Endothelial cell (in vitro differentiated cells): ENCODE measurements around the gene STRADA. TPM values are rescaled to one million over a fixed set of nuclear protein-coding genes. Genes with fewer than 3 reads are reported as not detected.

Experiments used
- DNase-seq: peaks from one replicate; pipeline ENCODE4 v3.0.0; 2021; ENCODE audit warnings: low spot score
- H3K27ac Mint-ChIP-seq: one replicate; pipeline ENCODE4 v1.8.0; 2021; ENCODE audit warnings: mixed read lengths, inconsistent platforms; ENCODE audit not compliant: unreplicated experiment
- H3K27me3 Mint-ChIP-seq: one replicate; pipeline ENCODE4 v1.8.0; 2021; ENCODE audit warnings: mild to moderate bottlenecking, moderate library complexity, mixed read lengths, inconsistent platforms; ENCODE audit not compliant: unreplicated experiment
- H3K36me3 Mint-ChIP-seq: one replicate; pipeline ENCODE4 v1.8.0; 2021; ENCODE audit warnings: mild to moderate bottlenecking, low read depth, mixed read lengths, inconsistent platforms; ENCODE audit not compliant: unreplicated experiment
- H3K4me1 Mint-ChIP-seq: one replicate; pipeline ENCODE4 v1.8.0; 2021; ENCODE audit warnings: mild to moderate bottlenecking, mixed read lengths, inconsistent platforms; ENCODE audit not compliant: unreplicated experiment
- H3K4me3 Mint-ChIP-seq: one replicate; pipeline ENCODE4 v1.8.0; 2021; ENCODE audit warnings: mild to moderate bottlenecking, mixed read lengths, inconsistent platforms; ENCODE audit not compliant: unreplicated experiment
- H3K9me3 Mint-ChIP-seq: one replicate; pipeline ENCODE4 v1.8.0; 2021; ENCODE audit warnings: mixed read lengths, inconsistent platforms; ENCODE audit not compliant: unreplicated experiment
- long read RNA-seq: library from polyadenylated mRNA; unstranded; transcript quantifications from one replicate; pipeline ENCODE4 v2.0.0, GENCODE V29; 2020; ENCODE audit not compliant: unreplicated experiment
- total RNA-seq: library from RNA; stranded (reverse); fragmentation: NEBNext Ultra II Directional; extraction: Animal tissue kit (Norgen Biotek cat#: 25700); gene quantifications from one replicate; pipeline ENCODE4 v1.2.1, GENCODE V29; 2021; ENCODE audit not compliant: unreplicated experiment
- TF ChIP-seq, protein P1 (sequence below): fragments of 200-600 bp; sonication (generic); IDR thresholded peaks from one replicate; pipeline ENCODE4 v1.5.0; 2021; ENCODE audit warnings: antibody characterized with exemption; ENCODE audit not compliant: unreplicated experiment

STRADA gene, protein sequence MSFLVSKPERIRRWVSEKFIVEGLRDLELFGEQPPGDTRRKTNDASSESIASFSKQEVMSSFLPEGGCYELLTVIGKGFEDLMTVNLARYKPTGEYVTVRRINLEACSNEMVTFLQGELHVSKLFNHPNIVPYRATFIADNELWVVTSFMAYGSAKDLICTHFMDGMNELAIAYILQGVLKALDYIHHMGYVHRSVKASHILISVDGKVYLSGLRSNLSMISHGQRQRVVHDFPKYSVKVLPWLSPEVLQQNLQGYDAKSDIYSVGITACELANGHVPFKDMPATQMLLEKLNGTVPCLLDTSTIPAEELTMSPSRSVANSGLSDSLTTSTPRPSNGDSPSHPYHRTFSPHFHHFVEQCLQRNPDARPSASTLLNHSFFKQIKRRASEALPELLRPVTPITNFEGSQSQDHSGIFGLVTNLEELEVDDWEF
- 51.8 TPM for total RNA-seq
- long read RNA-seq, transcript STRADA-231 (11 exons, 2,153 nt) = major isoform, 6 of 19 reads
- long read RNA-seq, transcript STRADA-241 (11 exons, 2,130 nt) = minor isoform, 5 of 19 reads
- long read RNA-seq, partial matches to known transcripts = 2 of 19 reads
- long read RNA-seq, other reads (novel, unspliced or antisense) = 4 of 19 reads

DNA sequence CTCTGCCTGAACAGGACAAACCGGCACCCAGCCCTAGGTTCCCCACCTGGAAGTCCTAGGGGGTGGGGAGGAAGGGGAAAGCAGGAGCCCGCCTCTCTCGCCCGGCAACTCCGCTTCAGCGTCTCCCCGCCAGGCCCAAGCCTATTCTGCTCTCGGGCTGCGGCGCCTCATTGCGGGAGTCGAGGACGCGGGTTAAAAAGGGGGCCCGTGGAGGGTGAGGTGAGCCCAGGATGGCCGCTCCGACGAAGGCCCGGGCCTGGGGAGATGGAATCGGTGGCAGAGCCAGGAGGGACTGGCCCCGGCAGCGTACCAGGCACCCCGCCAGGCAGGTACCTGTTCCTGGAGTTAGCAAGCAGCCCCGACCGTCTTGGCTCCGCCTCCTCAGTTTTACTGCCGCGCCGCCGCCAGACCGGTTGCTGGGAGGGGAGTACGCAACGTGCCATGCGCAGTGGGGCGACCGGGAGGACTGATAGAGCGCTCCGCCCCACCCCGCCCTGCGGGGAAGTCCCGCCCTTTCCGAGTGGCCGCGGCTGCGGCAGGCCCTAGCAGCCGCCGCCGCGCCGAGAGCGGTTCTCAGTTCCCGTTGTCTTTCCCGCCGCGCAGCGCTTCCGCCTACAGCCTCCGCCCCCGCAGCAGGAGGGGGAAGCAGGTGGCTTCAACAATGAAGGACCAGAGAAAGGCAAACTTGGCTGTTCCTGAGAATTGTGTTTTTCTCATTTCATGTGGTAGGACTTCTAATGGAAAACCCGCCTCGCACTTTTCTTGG is at the start of gene STRADA:
STRADA (minus strand) TSS at position 392 of the 766 bp plus-strand sequence. CDS start 13,430 bp downstream, outside the sequence.
- Mint-ChIP-seq H3K27ac (peak within 1 kb of the TSS; percentile 86), H3K36me3 (peaks cover 11% of the 10 kb centered on the region), H3K9me3 (no peaks in the 10 kb centered on the region), H3K27me3 (peaks cover 1% of the 10 kb centered on the region), H3K4me1 (peaks cover 14% of the 10 kb centered on the region), H3K4me3 (peak within 1 kb of the TSS; percentile 97)
- TF ChIP-seq, protein P1, sequence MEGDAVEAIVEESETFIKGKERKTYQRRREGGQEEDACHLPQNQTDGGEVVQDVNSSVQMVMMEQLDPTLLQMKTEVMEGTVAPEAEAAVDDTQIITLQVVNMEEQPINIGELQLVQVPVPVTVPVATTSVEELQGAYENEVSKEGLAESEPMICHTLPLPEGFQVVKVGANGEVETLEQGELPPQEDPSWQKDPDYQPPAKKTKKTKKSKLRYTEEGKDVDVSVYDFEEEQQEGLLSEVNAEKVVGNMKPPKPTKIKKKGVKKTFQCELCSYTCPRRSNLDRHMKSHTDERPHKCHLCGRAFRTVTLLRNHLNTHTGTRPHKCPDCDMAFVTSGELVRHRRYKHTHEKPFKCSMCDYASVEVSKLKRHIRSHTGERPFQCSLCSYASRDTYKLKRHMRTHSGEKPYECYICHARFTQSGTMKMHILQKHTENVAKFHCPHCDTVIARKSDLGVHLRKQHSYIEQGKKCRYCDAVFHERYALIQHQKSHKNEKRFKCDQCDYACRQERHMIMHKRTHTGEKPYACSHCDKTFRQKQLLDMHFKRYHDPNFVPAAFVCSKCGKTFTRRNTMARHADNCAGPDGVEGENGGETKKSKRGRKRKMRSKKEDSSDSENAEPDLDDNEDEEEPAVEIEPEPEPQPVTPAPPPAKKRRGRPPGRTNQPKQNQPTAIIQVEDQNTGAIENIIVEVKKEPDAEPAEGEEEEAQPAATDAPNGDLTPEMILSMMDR = no peak
- DNase-seq = peak; percentile 98

DNA sequence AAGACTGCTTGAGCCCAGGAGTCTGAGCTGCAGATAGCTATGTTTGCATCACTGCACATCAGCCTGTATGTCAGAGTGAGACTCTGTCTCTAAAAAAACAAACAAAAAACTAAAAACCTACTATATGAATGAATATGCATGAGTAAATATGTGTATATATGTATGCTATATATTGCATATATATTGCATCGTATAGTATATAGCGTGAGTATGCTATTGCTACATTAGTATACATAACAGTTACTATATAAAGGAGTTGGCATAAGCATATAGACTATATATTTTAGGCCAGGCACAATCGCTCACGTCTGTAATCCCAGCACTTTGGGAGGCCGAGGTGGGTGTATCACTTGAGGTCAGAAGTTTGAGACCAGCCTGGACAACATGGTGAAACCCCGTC is 48.5 kb upstream of the STRADA start:
- no peak for DNase-seq
- Mint-ChIP-seq H3K4me1 (no peaks in the 10 kb centered on the region), H3K27ac (no peak overlapping the region), H3K27me3 (no peaks in the 10 kb centered on the region), H3K36me3 (peaks cover 13% of the 10 kb centered on the region), H3K4me3 (no peak overlapping the region), H3K9me3 (no peaks in the 10 kb centered on the region)
- TF ChIP-seq, protein P1 = no peak

DNA sequence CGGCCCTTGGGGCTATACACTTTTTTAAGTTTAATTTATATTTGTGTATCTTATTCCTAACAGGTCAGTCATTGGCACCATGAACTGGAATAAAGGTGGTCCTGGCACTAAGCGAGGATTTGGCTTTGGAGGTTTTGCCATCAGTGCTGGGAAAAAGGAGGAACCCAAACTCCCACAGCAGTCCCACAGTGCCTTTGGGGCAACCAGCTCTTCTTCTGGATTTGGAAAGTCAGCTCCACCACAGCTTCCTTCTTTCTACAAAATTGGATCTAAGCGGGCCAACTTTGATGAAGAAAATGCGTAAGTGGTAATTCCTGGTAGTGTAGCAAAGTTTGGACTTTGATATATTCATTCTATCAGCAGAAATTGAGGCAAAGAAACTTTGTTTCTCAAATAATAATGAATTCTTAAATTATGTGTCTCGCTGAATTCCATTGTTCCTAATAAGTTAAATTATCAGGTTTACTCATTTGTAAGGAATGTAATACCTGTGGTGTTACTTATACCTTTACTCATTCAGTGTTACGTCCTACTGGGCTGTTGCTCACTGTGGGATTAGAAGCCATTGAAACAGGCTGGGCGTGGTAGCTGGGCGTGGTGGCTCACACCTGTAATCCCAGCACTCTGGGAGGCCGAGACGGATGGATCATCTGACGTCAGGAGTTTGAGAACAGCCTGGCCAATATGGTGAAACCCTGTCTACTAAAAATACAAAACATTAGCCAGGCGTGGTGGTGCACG is 45.5 kb upstream of the STRADA start:
- H3K27me3 Mint-ChIP-seq = no peaks in the 10 kb centered on the region
- DNase-seq = no peak
- H3K27ac Mint-ChIP-seq = no peak overlapping the region
- no peaks in the 10 kb centered on the region for H3K9me3 Mint-ChIP-seq
- peaks cover 9% of the 10 kb centered on the region for H3K36me3 Mint-ChIP-seq
- no peak overlapping the region for H3K4me3 Mint-ChIP-seq
- TF ChIP-seq, protein P1 = no peak
- H3K4me1 Mint-ChIP-seq = no peaks in the 10 kb centered on the region

DNA sequence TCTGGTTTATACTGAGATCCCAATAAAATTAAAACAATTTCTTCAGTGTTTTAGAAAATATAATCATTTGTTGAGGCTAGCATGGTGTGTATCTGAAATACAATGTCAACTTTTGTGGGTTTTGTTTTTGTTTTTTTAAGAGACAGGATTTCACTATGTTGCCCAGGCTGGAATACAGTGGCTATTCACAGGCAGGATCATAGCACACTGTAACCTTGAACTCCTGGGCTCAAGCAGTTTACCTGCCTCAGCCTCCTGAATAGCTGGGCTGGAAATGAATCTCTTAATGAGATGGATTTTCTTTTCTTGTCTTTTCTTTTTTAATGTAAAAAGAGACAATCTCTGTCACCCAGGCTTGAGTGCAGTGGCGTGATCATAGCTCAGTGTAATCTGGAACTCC is 44.5 kb upstream of the STRADA start:
- Mint-ChIP-seq H3K4me3 (no peak overlapping the region), H3K9me3 (no peaks in the 10 kb centered on the region), H3K36me3 (peaks cover 9% of the 10 kb centered on the region), H3K4me1 (no peaks in the 10 kb centered on the region), H3K27me3 (no peaks in the 10 kb centered on the region), H3K27ac (no peak overlapping the region)
- TF ChIP-seq, protein P1 = no peak
- no peak for DNase-seq
